Breast epithelium (tissue), 3 donors: ENCODE data around the gene PDE6H.

Source experiments
- CTCF ChIP-seq, 3 donors: fragments of 450-650 bp; IDR thresholded peaks; one replicate each; pipeline ENCODE4 v1.5.1; 2016 to 2017; ENCODE audit warnings: antibody characterized with exemption in 3 of 3, mild to moderate bottlenecking in 3 of 3, moderate library complexity in 3 of 3
- POLR2A ChIP-seq: fragments of 450-650 bp; IDR thresholded peaks from one replicate; pipeline ENCODE4 v1.6.1; 2016; ENCODE audit warnings: antibody characterized with exemption, mild to moderate bottlenecking, moderate library complexity
- POLR2AphosphoS5 ChIP-seq, 3 donors: sonication (generic); formaldehyde crosslinking; IDR thresholded peaks; one replicate each; pipeline ENCODE4 v1.6.1; 2017; ENCODE audit warnings: antibody characterized with exemption in 3 of 3

GRCh38 chr12:14993117-14993516, 20.3 kb downstream of the PDE6H start:
- no peak for TF ChIP-seq CTCF (IDR thresholded peaks at IDR 0.05)
- no peak for TF ChIP-seq POLR2AphosphoS5 (IDR thresholded peaks at IDR 0.05)
- TF ChIP-seq POLR2A: no peak
